Upper lobe of left lung (tissue), 6 donors: Measurements from ENCODE around the gene ERFL. TPM values are rescaled to one million over a fixed set of nuclear protein-coding genes. Genes with fewer than 3 reads are reported as not detected.

Source experiments
- ATAC-seq, 2 donors: fragments of 200-7000 bp; cut with Tn5 transposase; one replicate each; pipeline ENCODE4 v1.9.1; 2022; ENCODE audit warnings: mild to moderate bottlenecking in 2 of 2, moderate library complexity in 2 of 2; ENCODE audit not compliant: low FRiP score in 2 of 2
- DNase-seq, 2 donors: peaks; one replicate each; pipeline ENCODE4 v3.0.0-alpha.2; 2019 to 2020
- H3K27ac ChIP-seq, 4 donors: fragments of 200-600 bp; sonication (generic); one replicate each; pipeline ENCODE4 v1.5.1; 2016 to 2019
- H3K27me3 ChIP-seq, 4 donors: fragments of 200-600 bp; sonication (generic); one replicate each; pipeline ENCODE4 v1.5.1; 2017 to 2019
- H3K36me3 ChIP-seq, 4 donors: fragments of 200-600 bp; sonication (generic); one replicate each; pipeline ENCODE4 v1.5.1; 2016 to 2019
- H3K4me1 ChIP-seq, 4 donors: fragments of 200-600 bp; sonication (generic); one replicate each; pipeline ENCODE4 v1.5.1; 2018 to 2019
- H3K4me3 ChIP-seq, 4 donors: fragments of 200-600 bp; sonication (generic); one replicate each; pipeline ENCODE4 v1.5.1; 2017 to 2019; ENCODE audit warnings: mild to moderate bottlenecking in 2 of 4, moderate library complexity in 1 of 4
- H3K9me3 ChIP-seq, 4 donors: fragments of 200-600 bp; sonication (generic); one replicate each; pipeline ENCODE4 v1.5.1; 2018 to 2019
- EP300 ChIP-seq, 4 donors: sonication (generic); formaldehyde crosslinking; IDR thresholded peaks; one replicate each; pipeline ENCODE4 v1.5.1; 2017; ENCODE audit warnings: antibody characterized with exemption in 4 of 4, control low read depth in 2 of 4
- POLR2A ChIP-seq, 4 donors: fragments of 450-650 bp; IDR thresholded peaks; one replicate each; pipeline ENCODE4 v1.5.1; 2016 to 2017; ENCODE audit warnings: antibody characterized with exemption in 4 of 4, mild to moderate bottlenecking in 2 of 4
- POLR2AphosphoS5 ChIP-seq, 2 donors: sonication (generic); formaldehyde crosslinking; IDR thresholded peaks; one replicate each; pipeline ENCODE4 v1.5.1; 2017; ENCODE audit warnings: antibody characterized with exemption in 2 of 2
- WGBS, 2 donors: methylation state at CpG; one replicate each; pipeline ENCODE4 v1.1.5; 2017 to 2018; 5-methylcytosine and 5-hydroxymethylcytosine counted together
- total RNA-seq, 6 donors: library from RNA; depleted of rRNA in 4 of 6; stranded (reverse); fragments of >200 nt in 4 of 6; gene quantifications; one replicate each; pipeline versions ENCODE4 v1.1.0 to v1.2.1, GENCODE V29; 2016 to 2021
- TF ChIP-seq, protein P1 (sequence below), 6 experiments: fragments of 450-650 bp in 4 of 6; fragments of 200-600 bp in 2 of 6; sonication (generic) in 2 of 6; IDR thresholded peaks; one replicate each; pipeline ENCODE4 v1.5.1; 2016 to 2019; ENCODE audit warnings: antibody characterized with exemption in 6 of 6
- donor health status: DM: no; HTN: no; CAD: no; lungs with moderate emphysema.
- donor health status: DM: no; HTN: yes; CAD: no; lungs with severe emphysema.

The ERFL gene
- total RNA-seq, 6 donors from 2014 or later = 0.20 to 6.3 (median 0.49) TPM; not detected in 1

- ATAC-seq (no peak), DNase-seq (no peak)
- H3K36me3 ChIP-seq = peaks cover 15 to 29% (median 22%) of the 10 kb centered on the region in 4 donors
- TF ChIP-seq EP300 (IDR thresholded peaks at IDR 0.05) = no peak
- no peak for TF ChIP-seq POLR2AphosphoS5 (IDR thresholded peaks at IDR 0.05)
- TF ChIP-seq, protein P1, sequence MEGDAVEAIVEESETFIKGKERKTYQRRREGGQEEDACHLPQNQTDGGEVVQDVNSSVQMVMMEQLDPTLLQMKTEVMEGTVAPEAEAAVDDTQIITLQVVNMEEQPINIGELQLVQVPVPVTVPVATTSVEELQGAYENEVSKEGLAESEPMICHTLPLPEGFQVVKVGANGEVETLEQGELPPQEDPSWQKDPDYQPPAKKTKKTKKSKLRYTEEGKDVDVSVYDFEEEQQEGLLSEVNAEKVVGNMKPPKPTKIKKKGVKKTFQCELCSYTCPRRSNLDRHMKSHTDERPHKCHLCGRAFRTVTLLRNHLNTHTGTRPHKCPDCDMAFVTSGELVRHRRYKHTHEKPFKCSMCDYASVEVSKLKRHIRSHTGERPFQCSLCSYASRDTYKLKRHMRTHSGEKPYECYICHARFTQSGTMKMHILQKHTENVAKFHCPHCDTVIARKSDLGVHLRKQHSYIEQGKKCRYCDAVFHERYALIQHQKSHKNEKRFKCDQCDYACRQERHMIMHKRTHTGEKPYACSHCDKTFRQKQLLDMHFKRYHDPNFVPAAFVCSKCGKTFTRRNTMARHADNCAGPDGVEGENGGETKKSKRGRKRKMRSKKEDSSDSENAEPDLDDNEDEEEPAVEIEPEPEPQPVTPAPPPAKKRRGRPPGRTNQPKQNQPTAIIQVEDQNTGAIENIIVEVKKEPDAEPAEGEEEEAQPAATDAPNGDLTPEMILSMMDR (IDR thresholded peaks at IDR 0.05) = no peak
- TF ChIP-seq POLR2A (IDR thresholded peaks at IDR 0.05) = no peak
- peaks cover 0 to 32% (median 22%) of the 10 kb centered on the region in 4 donors for H3K27me3 ChIP-seq
- 60% methylated on average over 8 to 12 of the region's 12 CpGs for WGBS, 2 donors
- peaks cover 4 to 33% (median 25%) of the 10 kb centered on the region in 4 donors for H3K4me1 ChIP-seq
- no peak overlapping the region for H3K4me3 ChIP-seq
- H3K9me3 ChIP-seq = no peaks in the 10 kb centered on the region
- H3K27ac ChIP-seq = no peak overlapping the region
These were observed 17.8 kb downstream of the ERFL start for GRCh38 chr19:41910240-41910991.

- Histone ChIP-seq H3K4me1 (peaks cover 0 to 35% (median 26%) of the 10 kb centered on the region in 4 donors), H3K27me3 (peaks cover 0 to 26% (median 19%) of the 10 kb centered on the region in 4 donors), H3K27ac (no peak overlapping the region), H3K9me3 (no peaks in the 10 kb centered on the region), H3K36me3 (peaks cover 19 to 36% (median 30%) of the 10 kb centered on the region in 4 donors), H3K4me3 (no peak overlapping the region)
- ATAC-seq (no peak), DNase-seq (no peak)
- 60 to 83% methylated on average over 2 to 13 of the region's 13 CpGs for WGBS, 2 donors
- TF ChIP-seq EP300 (IDR thresholded peaks at IDR 0.05) = no peak
- TF ChIP-seq, protein P1 (IDR thresholded peaks at IDR 0.05) = no peak
These were observed 18.5 kb downstream of the ERFL start for GRCh38 chr19:41909706-41910105.

DNA sequence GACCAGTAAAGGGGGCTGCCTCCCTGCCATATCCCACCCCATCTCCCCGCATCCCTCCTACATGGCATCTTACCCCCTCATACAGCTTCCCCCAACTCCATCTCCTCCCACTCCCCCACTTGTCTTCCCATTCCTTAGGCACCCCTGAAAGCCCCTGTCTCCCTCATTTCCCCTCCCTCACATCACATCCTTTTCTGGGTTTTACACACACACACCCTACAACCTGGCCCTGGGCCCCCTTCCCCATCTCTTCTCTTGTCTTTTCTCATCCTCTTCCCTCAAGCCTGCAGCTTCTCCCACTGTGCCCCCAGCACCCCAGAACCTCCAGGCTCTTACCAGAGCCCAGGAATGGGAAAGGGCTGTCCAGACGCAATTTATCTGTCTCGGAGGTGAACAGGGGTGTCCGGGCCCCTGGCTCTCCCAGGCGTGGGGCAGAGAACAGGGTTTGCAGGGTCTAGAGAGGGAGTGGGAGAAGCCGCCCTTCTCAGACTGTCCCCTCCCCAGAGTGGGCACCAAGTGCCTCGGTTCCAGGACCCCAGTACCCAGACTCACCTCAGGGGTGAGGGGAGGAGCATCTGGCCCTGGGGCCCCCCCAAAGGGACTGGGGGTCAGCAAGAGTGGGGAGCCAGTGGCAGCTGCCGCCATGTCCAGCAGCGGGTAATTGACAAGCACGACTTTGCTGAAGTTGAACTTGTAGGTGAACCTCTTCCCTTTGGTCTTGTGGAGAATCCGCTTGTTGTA, 19.4 kb downstream of the ERFL start:
- Histone ChIP-seq H3K27ac (no peak overlapping the region), H3K27me3 (peaks cover 0 to 22% (median 17%) of the 10 kb centered on the region in 4 donors), H3K4me3 (no peak overlapping the region), H3K9me3 (no peaks in the 10 kb centered on the region), H3K4me1 (peaks cover 0 to 40% (median 30%) of the 10 kb centered on the region in 4 donors), H3K36me3 (peaks cover 27 to 45% (median 37%) of the 10 kb centered on the region in 4 donors)
- ATAC-seq (no peak), DNase-seq (no peak)
- no peak for TF ChIP-seq EP300 (IDR thresholded peaks at IDR 0.05)
- TF ChIP-seq POLR2A (IDR thresholded peaks at IDR 0.05) = no peak
- no peak for TF ChIP-seq POLR2AphosphoS5 (IDR thresholded peaks at IDR 0.05)
- TF ChIP-seq, protein P1 (IDR thresholded peaks at IDR 0.05) = no peak
- 78 to 89% methylated on average over 10 to 11 of the region's 11 CpGs for WGBS, 2 donors

- TF ChIP-seq EP300 (IDR thresholded peaks at IDR 0.05) = no peak
- TF ChIP-seq, protein P1 (IDR thresholded peaks at IDR 0.05) = no peak
- TF ChIP-seq POLR2A (IDR thresholded peaks at IDR 0.05) = no peak
- no peak for TF ChIP-seq POLR2AphosphoS5 (IDR thresholded peaks at IDR 0.05)
- H3K4me1 ChIP-seq = peaks cover 0 to 40% (median 32%) of the 10 kb centered on the region in 4 donors
- peaks cover 34 to 52% (median 45%) of the 10 kb centered on the region in 4 donors for H3K36me3 ChIP-seq
- WGBS, 2 donors = 83 to 87% methylated on average over 12 to 23 of the region's 25 CpGs
- no peaks in the 10 kb centered on the region for H3K9me3 ChIP-seq
- peaks cover 0 to 15% (median 12%) of the 10 kb centered on the region in 4 donors for H3K27me3 ChIP-seq
- no peak overlapping the region for H3K27ac ChIP-seq
- ATAC-seq (no peak), DNase-seq (peak in 1 of 2 donors; percentile 69)
- H3K4me3 ChIP-seq = no peak overlapping the region
These were observed 20.1 kb downstream of the ERFL start for GRCh38 chr19:41907994-41908615.
